Epithelial cell of esophagus (primary cell): ENCODE results near the gene GLB1L3.

ENCODE experiments used
- DNase-seq: peaks from one replicate; pipeline ENCODE4 v3.0.0; 2010; ENCODE audit warnings: low read depth
- H3K4me3 ChIP-seq: 2 replicates; pipeline ENCODE4 v1.5.1; 2011; ENCODE audit warnings: mild to moderate bottlenecking, low read length, control low read depth
- TF ChIP-seq, protein P1 (sequence below): IDR thresholded peaks from 2 replicates; pipeline ENCODE4 v1.5.1; 2011; ENCODE audit warnings: low read depth, mild to moderate bottlenecking, low read length, control low read depth, inconsistent platforms; ENCODE audit not compliant: insufficient read depth; ENCODE audit errors: missing control alignments

The GLB1L3 gene

DNA sequence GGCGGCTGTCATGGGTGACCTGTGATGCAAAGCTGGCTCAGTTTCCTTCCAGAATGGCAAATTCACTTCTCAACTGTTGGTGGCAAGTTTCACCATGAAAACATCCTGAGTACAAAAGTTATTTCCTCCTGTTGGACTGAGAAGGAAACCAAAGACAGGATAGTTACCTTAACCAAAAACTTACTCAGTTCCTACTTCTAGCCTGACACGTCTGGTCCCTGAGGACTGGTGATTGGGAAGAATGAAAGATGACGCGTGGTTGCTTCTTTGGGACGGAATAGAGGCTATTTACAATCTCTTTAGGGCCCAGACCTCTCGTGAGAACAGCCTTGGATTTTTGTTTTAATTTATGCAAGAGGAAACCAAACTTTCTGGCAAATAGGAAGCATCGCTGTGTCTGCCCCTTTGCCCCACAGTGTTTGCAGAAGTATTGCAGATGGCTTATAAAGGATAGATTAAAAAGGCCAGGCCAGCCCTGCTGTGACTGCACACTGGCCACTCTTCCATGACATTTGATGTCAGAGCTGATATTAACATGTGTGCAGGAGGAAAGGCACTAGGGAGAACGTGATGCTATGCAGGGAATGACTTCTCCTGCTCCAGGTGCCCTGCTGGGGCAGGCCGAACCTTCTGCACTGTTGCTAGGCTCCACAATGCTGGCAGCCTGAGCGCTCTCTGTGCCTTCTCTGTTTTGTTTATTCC is 44.1 kb upstream of the GLB1L3 start:
- TF ChIP-seq, protein P1, sequence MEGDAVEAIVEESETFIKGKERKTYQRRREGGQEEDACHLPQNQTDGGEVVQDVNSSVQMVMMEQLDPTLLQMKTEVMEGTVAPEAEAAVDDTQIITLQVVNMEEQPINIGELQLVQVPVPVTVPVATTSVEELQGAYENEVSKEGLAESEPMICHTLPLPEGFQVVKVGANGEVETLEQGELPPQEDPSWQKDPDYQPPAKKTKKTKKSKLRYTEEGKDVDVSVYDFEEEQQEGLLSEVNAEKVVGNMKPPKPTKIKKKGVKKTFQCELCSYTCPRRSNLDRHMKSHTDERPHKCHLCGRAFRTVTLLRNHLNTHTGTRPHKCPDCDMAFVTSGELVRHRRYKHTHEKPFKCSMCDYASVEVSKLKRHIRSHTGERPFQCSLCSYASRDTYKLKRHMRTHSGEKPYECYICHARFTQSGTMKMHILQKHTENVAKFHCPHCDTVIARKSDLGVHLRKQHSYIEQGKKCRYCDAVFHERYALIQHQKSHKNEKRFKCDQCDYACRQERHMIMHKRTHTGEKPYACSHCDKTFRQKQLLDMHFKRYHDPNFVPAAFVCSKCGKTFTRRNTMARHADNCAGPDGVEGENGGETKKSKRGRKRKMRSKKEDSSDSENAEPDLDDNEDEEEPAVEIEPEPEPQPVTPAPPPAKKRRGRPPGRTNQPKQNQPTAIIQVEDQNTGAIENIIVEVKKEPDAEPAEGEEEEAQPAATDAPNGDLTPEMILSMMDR = no peak
- H3K4me3 ChIP-seq = no peak overlapping the region
- DNase-seq = no peak

DNA sequence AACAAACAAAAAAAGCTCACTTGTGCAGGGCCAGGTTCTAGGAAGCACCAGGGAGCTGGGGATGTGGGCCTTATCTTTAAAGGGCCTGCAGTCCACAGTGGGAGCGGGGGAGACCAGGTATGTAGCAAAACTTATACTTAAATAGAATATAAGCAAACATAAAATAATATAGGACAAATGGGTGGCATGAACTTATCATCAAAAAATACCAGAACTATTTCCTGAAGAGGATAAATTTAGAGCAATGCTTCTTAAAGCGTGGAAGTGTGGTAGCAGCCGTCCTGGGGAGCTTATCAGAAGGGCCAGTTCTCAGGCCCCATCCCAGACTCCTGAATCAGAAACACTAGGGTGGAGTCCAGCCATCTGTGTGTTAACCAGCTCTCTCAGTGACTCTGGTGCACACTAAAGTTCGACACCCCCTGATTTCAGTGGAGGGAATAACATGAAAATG is 42.4 kb upstream of the GLB1L3 start:
- TF ChIP-seq, protein P1 = no peak
- H3K4me3 ChIP-seq = no peak overlapping the region
- no peak for DNase-seq

DNA sequence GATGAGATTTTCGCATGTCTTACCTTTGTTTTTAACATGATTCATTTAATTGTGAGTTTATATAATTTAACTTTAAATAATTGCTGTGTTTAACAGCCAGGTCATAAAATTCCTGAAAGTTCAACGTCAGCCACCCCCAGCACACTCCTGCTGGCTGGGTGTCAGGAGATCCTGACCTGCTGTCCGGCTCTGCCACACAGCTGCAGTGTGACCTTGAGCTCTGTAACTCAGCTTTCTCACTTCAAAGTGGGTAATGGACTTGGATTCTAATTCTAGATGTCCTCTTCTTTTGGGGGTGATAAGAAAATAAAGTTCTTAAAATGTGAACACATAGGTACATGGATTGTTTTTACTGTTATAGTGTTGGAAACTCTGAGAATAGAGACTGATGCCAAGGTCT is 40.8 kb upstream of the GLB1L3 start:
- DNase-seq = no peak

DNA sequence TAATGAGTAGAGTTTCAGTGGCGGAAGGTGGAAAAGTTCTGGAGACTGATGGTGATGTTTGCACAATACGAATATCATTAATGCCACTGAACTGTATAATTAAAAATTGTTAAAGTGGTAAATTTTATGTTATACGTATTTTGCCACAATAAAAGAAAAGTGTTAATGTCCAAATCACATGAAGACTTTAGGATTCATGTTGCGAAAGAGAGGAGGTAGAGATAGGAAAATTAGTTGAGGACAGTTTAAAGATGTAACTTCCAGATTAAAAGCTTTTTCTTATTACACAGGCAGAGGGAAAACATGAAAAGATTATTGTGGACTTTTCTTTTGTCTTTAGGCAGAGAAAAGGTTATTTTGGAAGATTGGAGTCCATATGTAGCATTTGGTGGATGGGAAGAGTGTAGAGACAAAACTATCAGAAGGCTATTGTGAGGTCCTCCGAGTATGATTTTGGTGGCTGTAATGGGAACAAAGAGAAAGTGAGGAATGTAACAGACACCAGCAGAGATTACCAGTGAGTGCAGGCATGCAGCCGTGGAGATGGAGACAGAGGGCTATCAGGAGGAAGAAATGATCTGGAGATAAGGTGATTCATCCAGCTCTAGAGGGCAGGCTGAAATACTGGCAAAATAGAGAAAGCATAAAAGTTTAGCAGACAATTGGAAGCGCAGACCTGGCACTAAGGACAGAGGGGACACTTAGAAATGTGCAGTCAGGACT is 39.2 kb upstream of the GLB1L3 start:
- no peak for DNase-seq
- TF ChIP-seq, protein P1 = no peak
- H3K4me3 ChIP-seq = no peak overlapping the region

More for the DNA sequence above, 40.8 kb upstream of the GLB1L3 start:
- TF ChIP-seq, protein P1 = no peak
- no peak overlapping the region for H3K4me3 ChIP-seq

DNA sequence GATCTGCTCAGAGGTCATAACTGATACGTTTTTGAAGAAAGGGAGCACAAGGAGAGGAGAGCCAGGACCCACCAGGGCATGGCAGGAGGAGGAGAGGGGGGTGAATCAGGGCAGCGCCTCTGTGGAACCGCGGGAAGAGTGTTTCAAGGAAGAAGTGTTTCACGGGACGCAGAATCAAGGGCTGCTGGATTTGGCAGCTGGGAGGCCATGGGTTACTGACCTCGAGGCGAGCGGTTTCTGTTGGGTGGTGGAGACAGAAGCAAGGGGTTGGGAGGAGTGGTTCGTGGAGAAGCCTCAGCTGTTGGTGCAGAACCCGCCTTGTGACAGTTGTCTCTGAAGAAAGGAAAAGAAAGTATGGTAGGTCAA is 38.6 kb upstream of the GLB1L3 start:
- no peak for DNase-seq
- H3K4me3 ChIP-seq = no peak overlapping the region
- TF ChIP-seq, protein P1 = no peak

DNA sequence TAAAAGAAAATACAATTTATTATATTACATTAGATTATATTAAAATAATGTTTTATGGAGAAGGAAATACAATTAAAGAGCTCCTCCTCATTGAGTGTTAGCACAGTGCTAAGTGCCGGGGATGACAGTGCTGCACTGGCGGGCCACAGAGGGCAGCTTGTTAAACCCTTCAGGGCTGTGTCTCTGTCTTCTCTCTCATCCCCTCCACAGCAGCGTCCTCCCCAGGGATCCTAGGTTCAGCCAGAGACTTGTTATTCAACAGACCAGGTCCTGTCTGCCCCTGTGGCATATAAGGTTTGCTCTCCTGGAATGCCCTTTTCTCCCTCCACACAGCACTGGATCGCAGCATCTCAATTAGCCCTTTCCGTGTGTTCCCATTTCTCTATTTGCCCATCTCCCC is 37.2 kb upstream of the GLB1L3 start:
- no peak overlapping the region for H3K4me3 ChIP-seq
- DNase-seq = no peak
- TF ChIP-seq, protein P1 = no peak
